AG09309 (cell line): ENCODE measurements around the gene GGA1.

Experiments used
- DNase-seq: peaks from one replicate; pipeline ENCODE4 v3.0.0-alpha.2; 2010; ENCODE audit warnings: low read depth
- H3K4me3 ChIP-seq: 2 replicates; pipeline ENCODE4 v1.5.1; 2011; ENCODE audit warnings: mild to moderate bottlenecking, low read depth, low read length, moderate library complexity; ENCODE audit not compliant: control insufficient read depth
- CTCF ChIP-seq: IDR thresholded peaks from 2 replicates; pipeline ENCODE4 v1.5.1; 2011; ENCODE audit warnings: mild to moderate bottlenecking, low read depth, low read length, inconsistent platforms; ENCODE audit not compliant: insufficient read depth, control insufficient read depth; ENCODE audit errors: missing control alignments

The GGA1 gene

DNA sequence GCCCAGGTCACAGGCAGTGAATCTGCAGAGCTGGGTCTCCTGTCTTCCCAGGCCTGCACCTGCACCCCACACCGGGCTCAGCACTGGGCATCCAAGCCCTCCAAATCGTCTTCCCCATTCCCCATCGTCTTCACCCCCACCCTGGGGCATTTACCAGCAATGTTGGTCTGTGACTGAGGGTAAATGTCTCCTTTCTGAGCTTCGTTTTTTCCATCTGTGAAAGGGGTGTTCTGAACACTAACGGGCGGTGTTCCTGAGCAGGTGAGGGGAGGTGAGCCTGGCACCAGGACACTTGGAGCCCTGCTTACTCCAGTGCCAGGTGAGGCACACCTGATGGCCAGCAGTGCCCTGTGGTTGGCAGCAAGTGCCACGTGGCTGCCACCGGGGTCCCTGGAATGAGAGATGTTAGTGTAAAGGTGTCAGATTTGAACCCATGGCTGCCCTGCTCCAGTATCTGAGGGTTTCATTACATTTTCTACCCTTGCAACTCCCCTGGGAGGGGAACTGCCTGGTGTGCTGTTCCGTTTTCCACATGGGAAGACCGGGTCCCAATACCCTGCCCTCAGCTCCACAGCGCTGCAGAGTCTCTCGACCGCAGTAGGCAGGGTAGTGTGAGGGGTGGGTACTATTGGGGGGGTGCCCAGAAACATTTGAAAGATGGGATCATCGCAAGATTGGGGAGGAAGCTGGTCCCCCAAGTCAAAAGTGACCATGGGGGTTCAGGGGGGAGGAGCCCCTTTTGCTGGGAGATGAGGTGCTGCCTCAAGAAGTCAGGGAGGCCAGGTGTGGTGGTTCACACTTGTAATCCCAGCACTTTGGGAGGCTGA lies 46.4 kb upstream of the GGA1 start:
- no peak for DNase-seq
- H3K4me3 ChIP-seq = peak overlapping the region; percentile 51

GRCh38 chr22:37563153-37564081 lies 45.2 kb upstream of the GGA1 start:
- DNase-seq = peak; percentile 78
- peak overlapping the region; percentile 11 for H3K4me3 ChIP-seq
- TF ChIP-seq CTCF = no peak

More for the DNA sequence above, 46.4 kb upstream of the GGA1 start:
- no peak for TF ChIP-seq CTCF

DNA sequence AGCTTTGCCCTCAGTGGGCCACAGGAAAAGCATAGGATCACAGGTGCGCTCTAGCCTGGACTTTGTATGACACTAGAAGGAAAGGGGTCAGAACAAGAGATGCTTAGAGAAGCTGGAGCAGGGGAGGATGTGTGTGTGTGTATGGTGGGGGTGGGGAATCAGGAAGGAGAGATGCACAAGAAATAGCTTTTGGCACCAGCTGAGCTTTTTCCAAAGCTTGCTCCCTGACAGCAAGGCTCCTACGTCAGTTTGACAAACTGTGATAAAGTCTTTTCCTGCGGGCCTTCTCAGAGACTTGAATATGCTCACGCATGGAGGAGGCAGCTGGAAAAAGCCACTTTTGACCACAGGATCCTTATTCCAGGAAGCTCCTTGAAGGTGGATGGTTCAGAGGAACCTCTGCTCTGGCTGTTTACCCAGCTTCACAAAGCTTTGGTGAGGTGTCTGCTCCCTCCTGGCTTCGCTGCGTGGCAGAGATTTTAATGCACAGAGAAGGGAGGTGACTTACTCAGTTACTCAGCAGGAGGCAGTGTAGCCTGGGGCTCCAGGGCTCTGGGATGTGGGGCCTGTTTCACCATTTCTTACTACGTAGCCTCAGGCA lies 44.4 kb upstream of the GGA1 start:
- peak; percentile 3 for TF ChIP-seq CTCF

DNA sequence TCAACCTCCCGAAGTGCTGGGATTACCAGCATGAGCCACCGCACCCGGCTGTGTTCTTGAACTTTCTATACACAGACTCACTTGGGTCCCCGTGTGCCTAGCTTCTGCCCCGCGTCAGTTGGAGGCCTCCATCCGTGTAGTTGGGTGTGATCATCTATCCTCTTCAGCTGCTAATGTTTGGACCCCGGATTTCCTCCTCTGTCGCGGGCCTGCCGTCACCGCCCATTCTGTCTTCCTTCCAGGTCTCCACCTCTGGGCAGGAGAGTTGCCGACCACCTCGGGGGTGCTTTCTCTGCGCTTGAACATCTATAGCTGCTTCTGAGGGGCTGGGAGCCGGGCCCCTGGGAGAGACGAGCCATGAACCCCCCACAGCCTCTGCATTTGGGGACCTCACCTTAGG lies 42.8 kb upstream of the GGA1 start:
- TF ChIP-seq CTCF = no peak
- H3K4me3 ChIP-seq = no peak overlapping the region
- DNase-seq = no peak

More for the DNA sequence above, 44.4 kb upstream of the GGA1 start:
- DNase-seq = no peak
- H3K4me3 ChIP-seq = no peak overlapping the region; the same call in 1 of the 2 replicates

DNA sequence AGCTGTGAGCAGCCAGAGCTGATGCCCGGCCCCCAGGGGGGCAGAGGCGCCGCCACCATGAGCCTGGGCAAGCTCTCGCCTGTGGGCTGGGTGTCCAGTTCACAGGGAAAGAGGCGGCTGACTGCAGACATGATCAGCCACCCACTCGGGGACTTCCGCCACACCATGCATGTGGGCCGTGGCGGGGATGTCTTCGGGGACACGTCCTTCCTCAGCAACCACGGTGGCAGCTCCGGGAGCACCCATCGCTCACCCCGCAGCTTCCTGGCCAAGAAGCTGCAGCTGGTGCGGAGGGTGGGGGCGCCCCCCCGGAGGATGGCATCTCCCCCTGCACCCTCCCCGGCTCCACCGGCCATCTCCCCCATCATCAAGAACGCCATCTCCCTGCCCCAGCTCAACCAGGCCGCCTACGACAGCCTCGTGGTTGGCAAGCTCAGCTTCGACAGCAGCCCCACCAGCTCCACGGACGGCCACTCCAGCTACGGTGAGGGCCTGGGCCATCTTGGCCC lies 42.3 kb upstream of the GGA1 start:
- no peak for DNase-seq
- no peak overlapping the region for H3K4me3 ChIP-seq
- no peak for TF ChIP-seq CTCF
